Astrocyte (in vitro differentiated cells and primary cell): Measurements from ENCODE around the gene PNPLA1.

Experiments
- CTCF ChIP-seq: IDR thresholded peaks from 2 replicates; pipeline ENCODE4 v1.5.1; 2011; ENCODE audit warnings: low read depth, mild to moderate bottlenecking, inconsistent platforms, low read length, moderate library complexity; ENCODE audit not compliant: insufficient read depth
- EZH2 ChIP-seq: IDR thresholded peaks from 2 replicates; pipeline ENCODE4 v1.6.1; 2012; ENCODE audit warnings: mild to moderate bottlenecking, low read length, inconsistent platforms; ENCODE audit not compliant: insufficient read depth

GRCh38 chr6:36265744-36266143 is 4.1 kb upstream of the PNPLA1 start:
- no peak for TF ChIP-seq CTCF
- TF ChIP-seq EZH2: no peak
